HG03135 (cell line): ENCODE data around the gene NLK.
"Not testable (repeated sequence)": the region's sequence is repeated elsewhere in the genome, so short reads cannot be mapped to it uniquely, and the experiment has no call there.

Source experiments
- ATAC-seq: cut with Tn5 transposase; IDR thresholded peaks from one replicate; pipeline ENCODE4 v1.9.1; 2021; ENCODE audit warnings: mild to moderate bottlenecking, moderate library complexity; ENCODE audit not compliant: unreplicated experiment

NLK gene

GRCh38 chr17:28187931-28188330, 145.5 kb downstream of the NLK start:
- no peak for ATAC-seq

- ATAC-seq = no peak
Measured at GRCh38 chr17:28188841-28189263, 146.4 kb downstream of the NLK start.

DNA sequence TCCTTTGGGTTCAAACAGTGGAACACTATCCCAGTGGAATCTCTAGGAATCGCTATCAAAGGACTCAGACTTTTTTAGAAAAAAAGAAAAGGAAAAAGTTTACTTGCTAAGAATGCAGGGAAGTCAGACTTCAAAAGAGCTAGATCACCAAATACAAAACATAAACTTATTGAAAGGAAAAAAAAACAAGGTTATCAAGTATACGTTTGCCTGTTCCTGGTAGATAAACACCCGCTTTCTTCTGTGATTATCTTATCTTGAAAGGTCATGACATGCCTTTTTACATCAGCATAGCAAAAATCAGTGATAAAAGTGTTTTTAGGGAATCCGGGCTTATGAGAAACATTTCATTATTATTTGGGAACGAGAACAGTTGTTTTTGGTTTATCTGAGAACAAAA, 147.2 kb downstream of the NLK start:
- ATAC-seq = no peak

- ATAC-seq = no peak
Measured at GRCh38 chr17:28191018-28191417, 148.5 kb downstream of the NLK start.

DNA sequence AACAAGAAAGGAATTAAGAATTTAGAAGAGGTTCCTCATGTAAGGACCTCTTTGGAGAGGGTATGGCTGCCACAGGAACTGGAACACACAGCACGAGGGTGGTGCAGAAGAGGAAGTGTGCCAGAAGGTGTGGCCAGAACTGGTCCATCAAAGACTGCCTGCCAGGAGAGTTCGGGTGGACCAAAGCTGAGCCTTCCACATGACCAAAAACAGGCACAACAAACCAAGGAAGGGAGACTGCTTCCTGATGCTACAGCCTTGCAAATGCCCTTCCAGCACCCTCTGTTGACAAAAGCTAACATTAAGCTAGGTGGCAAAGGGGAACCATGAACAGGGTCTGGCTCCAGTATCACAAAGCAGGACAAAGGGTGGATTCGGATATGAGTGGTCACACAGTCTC, 150.8 kb downstream of the NLK start:
- ATAC-seq = no peak

DNA sequence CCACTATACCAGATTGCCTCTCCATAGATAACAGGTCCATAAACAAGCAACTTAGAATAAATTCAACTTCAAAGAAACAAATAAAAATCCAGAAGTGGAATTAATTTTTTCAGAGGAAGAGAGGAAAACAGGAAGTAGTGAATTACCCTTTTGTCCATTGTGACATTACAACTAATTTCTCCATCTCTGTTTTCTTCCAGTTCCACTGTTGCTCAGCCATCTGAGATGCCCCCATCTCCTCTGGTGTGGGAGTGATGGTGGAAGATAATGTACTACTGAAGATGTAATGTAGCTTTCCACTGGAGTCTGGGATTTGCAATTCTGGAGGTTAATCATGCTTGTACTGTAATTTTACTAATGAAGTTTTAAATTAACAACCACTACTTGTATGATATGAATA, 151.9 kb downstream of the NLK start:
- ATAC-seq = no peak

DNA sequence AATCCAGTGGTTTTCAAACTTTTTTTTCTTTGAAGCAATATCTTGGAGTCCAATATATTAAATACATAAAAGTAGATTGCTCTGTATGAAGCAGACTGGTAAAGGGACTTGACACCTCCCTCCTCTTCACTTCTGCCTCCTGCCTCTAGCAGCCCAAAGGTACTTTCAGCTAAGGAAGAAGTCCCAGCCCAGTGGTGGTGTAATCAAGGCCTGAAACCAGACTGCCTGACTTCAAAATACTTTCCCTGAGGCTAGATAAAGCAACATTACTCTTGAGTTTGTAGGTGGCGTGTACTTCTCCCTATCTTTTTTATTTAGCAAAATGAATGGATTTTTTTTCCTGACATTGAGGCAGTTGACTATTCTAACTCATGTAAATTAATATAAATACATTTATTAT, 154.2 kb downstream of the NLK start:
- ATAC-seq = no peak

DNA sequence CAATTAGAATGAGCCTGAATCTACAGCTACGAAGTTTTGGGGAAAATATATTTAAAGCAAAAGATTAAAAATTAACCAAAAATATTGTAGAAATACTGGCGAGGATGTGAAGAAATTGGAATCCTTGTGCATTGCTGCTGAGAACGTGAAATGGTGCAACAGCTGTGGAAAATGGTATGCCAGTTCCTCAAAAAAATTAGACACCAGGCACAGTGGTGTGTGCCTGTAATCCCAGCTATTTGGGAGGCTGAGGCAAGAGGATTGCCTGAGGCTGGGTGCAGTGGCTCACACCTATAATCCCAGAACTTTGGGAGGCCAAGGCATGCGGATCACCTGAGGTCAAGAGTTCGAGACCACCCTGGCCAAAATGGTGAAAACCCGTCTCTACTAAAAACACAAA, 156.6 kb downstream of the NLK start:
- ATAC-seq = no peak

DNA sequence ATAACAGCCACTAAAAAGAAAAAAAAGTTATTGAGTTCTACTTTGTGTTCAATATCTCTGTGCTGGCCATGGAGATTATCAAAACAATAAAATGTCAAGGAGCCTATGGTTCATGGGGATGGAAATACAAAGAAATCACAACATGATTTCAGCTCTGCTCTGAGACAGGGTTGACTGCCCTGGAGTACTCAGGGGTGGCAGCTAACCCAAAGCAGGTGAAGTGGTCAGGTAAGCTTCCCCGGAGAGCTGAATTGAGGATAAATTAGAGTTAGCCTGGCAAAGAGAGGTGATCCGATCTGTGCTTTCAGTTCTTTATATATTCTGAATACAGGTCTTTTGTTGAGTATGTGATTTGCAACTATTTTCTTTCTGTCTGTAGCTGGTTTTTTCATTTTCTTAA, 157.3 kb downstream of the NLK start:
- no peak for ATAC-seq

DNA sequence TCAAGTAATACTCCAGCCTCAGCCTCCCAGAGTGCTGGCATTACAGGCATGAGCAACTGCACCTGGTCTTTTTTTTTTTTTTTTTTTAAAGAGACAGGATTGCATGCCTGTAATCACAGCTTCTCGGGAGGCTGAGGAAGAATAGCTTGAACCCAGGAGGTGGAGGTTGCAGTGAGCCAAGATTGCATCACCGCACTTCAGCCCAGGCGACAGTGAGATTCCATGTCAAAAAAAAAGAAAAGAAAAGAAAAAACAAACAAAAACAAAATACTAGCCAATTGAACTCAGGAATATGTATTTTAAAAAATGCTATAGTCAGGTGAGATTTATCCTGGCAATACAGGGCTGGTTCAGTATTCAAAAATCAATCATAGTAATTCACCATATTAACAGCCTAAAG, 158.8 kb downstream of the NLK start:
- no peak for ATAC-seq

GRCh38 chr17:28204244-28204643, 161.8 kb downstream of the NLK start:
- ATAC-seq = no peak

GRCh38 chr17:28204751-28205150, 162.3 kb downstream of the NLK start:
- no peak for ATAC-seq

DNA sequence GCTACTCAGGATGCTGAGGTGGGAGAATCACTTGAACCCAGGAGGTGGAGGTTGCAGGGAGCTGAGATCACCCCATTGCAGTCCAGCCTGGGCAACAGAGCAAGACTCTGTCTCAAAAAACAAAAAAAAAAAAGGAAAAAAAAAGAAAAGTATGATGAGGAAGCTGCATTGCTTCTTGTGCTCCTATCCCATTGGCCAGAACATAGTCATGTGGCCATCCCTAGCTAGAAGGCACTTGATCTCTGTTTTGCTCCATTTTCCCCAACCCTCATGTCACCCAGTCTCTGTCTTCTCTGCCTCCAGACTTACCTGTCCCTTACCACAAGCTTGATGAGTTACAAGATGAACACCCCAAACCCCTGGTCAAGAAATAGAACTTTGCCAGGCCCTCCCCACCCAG, 163.8 kb downstream of the NLK start:
- ATAC-seq = no peak

DNA sequence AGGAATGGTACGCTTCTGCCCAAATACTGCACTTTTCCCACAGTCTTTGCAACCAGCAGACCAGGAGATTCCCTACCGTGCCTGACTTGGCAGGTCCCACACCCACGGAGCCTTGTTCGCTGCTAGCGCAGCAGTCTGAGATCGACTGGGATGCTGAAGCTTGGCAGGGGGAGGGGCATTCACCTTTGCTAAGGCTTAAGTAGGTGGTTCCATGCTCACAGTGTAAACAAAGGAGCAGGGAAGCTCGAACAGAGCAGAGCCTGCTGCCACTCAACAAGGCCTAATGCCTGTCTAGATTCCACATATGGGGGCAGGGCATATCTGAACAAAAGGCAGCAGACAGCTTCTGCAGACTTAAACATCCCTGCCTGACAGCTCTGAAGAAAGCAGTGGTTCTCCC, 169.3 kb downstream of the NLK start:
- no peak for ATAC-seq

- not testable (repeated sequence) for ATAC-seq
Measured at GRCh38 chr17:28213578-28213977, 171.1 kb downstream of the NLK start.

DNA sequence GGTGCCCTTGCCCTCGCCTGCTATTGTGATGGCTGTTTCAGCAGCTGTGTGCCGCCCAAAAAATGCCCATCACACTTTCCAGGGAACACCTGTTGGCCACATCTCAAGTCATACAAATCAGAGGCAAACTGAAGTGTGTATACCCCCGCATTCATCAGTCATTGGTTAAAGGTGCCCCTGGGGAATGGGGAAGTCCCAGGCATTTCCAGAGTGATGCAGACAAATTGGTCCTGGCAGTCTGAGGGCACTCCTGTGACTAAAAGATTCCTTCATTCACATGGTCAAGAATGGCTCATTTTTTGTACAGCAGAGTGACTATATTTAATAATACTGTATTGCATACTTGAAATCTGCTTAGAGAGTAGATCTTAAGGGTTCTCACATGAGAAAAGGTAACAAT, 173.6 kb downstream of the NLK start:
- no peak for ATAC-seq

DNA sequence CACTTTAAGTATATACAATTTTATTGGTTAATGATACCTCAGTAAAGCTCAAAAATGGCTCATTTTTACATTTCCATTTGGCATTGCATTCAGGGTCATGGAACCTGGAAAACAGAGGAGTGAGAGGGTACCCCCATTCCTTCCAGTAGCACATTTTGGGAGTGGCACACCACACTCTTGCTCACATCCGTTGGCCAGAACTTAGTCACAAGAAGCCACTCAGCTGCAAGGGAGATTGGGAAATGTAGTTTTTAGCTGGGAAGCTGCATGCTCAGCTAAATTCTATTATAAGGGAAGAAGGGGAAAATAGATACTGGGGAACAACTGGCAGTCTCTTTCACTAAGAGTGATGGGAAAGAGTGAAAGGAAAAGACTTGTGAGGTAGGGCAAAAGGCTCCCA, 174.1 kb downstream of the NLK start:
- ATAC-seq = no peak

GRCh38 chr17:28219771-28220170, 177.3 kb downstream of the NLK start:
- ATAC-seq = no peak

- no peak for ATAC-seq
Measured at GRCh38 chr17:28221751-28222414, 179.4 kb downstream of the NLK start.

GRCh38 chr17:28225271-28225670, 182.8 kb downstream of the NLK start:
- ATAC-seq = no peak

DNA sequence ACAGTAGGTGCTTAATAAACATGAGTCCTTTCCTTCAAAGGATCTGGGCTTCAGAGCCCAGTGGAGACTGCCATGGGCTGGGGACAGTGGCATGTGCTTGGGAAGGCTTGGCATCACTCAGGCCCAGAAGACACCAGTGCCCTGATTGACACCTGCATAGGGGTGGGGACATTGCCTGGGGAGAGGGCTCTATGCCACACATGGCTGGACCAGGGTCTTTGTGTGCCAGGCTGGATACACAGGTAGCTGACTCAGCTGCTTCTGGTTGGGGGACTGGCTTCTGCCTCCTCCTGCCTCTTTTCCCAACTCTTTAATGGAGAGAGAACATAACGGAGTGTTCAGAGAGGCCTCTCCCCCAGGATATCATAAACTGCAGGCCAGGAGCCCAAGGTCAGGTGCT, 183.4 kb downstream of the NLK start:
- ATAC-seq = no peak

DNA sequence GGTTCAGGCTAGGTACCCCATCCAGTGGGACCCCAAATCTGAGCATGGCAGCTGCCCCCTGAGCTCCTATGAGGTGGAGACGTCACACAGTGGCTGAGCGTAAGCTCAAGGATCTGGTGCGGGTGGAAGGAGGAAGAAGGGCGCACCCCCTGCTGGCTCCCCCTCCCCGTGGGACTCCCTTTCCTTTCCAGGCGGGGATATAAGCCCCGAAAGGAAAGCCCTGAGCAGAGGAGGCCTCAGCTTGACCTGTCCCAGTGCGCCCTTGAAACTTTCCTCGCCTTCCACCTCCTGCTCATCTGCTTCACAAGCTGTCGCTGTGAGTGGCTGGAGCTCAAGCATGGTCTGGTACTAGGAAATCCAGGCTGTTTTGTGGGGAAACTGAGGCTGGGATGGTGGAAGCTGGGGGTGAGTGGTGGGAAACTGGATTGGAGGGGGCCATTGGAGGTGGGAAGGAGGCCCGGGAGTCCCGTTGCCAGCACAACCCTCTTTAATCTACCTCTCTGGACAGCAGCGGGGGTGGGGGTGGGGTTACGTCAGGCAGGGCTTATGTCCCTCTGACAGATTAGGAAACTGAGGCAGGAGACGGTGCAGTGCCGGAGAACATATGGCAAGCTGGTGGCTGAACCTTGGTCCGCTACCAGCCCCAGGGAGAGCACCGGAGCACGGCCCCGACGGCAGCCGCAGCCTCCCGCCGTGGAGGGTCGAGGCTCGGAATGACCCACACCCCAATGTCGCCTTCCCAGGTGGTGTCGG, 184.3 kb downstream of the NLK start:
- ATAC-seq = no peak
